NB4 (cell line): ENCODE measurements around the gene NME3.

Experiments
- CTCF ChIP-seq: IDR thresholded peaks from one replicate; pipeline ENCODE4 v1.5.1; 2012; ENCODE audit warnings: low read depth, low read length
- POLR2A ChIP-seq: IDR thresholded peaks from 2 replicates; pipeline ENCODE4 v1.6.1; 2011; ENCODE audit warnings: mild to moderate bottlenecking; ENCODE audit not compliant: insufficient read length; ENCODE audit errors: extremely low read depth

DNA sequence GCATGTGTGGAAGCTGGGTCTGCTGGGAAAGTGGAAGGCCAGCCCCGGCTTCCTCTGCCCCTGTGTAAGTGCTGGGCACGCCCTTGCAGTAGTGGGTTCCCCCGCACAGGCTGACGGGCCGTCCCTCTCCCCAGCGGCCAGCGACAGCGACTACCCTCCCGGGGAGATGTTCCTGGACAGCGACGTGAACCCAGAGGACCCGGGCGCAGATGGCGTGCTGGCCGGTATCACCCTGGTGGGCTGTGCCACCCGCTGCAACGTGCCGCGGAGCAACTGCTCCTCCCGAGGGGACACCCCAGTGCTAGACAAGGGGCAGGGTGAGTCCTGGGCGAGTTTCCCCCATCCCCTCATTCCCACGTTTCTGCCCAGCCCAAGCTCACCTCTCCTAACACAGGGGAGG is 5.5 kb downstream of the NME3 start:
- no peak for TF ChIP-seq CTCF
- TF ChIP-seq POLR2A, result no peak
